ENCODE measurements around the gene MSN.

DNA sequence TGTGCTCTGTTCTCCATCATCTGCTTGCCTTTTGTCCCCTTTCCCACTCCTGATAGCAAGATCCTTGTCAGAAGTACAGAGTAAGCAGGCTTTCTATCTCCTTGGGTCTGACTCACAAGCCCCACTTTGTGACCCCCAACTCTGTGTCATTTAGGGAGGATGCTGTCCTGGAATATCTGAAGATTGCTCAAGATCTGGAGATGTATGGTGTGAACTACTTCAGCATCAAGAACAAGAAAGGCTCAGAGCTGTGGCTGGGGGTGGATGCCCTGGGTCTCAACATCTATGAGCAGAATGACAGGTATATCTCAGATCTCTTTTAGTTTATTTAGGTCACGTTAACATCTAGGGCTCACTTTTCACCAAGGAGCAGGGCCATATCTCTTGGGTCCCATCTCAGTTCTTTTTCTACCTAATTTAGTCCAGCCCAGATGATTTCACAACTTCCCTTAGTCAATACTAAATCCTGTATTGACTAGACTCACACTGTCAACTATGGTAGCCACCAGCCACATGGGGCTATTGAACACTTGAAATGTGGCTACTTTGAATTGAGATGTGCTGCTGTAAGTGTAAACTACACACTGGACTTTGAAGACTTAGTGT is 64.3 kb downstream of the MSN start:
- TF ChIP-seq, protein P1, sequence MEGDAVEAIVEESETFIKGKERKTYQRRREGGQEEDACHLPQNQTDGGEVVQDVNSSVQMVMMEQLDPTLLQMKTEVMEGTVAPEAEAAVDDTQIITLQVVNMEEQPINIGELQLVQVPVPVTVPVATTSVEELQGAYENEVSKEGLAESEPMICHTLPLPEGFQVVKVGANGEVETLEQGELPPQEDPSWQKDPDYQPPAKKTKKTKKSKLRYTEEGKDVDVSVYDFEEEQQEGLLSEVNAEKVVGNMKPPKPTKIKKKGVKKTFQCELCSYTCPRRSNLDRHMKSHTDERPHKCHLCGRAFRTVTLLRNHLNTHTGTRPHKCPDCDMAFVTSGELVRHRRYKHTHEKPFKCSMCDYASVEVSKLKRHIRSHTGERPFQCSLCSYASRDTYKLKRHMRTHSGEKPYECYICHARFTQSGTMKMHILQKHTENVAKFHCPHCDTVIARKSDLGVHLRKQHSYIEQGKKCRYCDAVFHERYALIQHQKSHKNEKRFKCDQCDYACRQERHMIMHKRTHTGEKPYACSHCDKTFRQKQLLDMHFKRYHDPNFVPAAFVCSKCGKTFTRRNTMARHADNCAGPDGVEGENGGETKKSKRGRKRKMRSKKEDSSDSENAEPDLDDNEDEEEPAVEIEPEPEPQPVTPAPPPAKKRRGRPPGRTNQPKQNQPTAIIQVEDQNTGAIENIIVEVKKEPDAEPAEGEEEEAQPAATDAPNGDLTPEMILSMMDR (IDR thresholded peaks at IDR 0.05; ENCODE audit: borderline replicate concordance, extremely low read depth, low read length, poor library complexity, severe bottlenecking) = no peak
- TF ChIP-seq EZH2 (IDR thresholded peaks at IDR 0.05; ENCODE audit: borderline replicate concordance, low read depth, low read length, severe bottlenecking) = no peak

Data from DND-41 (cell line).